Hair follicle dermal papilla cell (primary cell): Measurements from ENCODE around the gene TMEM126A. TPM values are rescaled to one million over a fixed set of nuclear protein-coding genes. Genes with fewer than 3 reads are reported as not detected.

ENCODE experiments used
- total RNA-seq: library from RNA; depleted of rRNA; stranded (reverse); fragments of >200 nt; gene quantifications from 2 replicates; pipeline ENCODE4 v1.2.3, GENCODE V29; 2012

TMEM126A gene
- 15.6 and 29.4 TPM in 2 replicates for total RNA-seq

DNA sequence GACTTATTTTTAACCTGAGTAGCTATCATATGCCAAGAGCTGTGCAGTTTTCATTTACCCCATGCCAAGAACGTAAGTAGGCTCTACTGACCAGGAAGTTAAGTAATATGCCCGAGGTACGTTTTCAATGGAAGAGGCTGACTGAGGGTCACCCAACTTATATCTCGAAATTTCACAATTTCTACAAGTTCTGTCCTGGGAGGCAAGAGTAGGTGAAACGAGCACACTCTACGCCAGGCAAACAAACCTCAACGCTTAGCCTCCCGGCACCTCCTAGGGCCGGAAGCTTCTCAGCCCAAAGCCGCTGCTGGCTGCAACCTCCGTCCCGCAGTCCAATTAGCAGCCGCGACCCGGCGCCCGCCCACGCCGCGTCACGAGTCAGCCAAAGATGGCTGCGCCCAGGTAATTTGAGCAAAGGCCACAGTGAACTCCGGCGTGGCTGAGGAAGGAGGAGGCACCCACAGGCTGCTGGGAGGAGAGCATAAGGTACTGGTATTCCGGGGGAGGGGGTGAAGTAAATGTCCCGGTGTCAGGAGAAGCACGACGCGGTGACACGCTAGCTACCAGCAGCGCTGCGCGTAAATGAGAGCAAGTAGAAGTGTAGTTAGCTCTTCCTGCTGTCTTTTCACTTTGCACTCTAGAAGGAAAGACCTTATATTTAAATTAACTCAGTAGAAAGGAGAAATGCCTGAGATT, at the start of gene TMEM126A:
TMEM126A (plus strand) TSS at position 364 of the 696 bp plus-strand sequence. CDS start 2,289 bp downstream, outside the sequence.

DNA sequence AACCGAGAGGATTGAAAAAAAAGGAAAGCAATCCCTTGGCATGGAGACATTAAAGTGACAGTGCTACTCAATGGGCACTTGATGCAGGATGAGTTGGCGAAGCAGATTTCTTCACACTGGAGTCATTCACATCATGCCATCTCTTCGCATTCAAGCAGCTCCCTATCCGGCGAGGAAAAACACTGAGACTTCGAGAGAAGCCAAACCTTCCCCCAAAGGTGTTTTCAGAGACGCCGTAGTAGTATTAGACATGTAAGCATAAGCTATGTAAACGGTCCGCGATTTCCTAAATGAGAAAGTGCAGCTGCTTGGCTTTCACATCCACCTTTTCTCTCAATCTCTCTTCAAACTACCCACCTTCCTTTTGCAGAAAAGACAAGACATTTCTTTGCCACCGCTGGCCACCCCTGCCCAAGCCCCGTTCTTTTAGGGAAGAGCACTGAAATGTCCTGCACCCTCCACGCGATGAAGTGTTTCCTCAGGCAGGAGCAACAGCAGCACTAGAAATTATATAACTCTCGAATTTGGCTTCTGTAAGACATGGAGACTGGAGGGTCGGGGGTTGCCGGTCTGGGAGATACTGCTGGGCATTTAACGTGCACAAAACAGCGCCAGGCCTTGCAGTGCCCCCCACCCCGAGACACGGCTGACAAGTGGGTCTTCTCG, 20.3 kb upstream of the TMEM126A start, which contains the start of gene DLG2:
DLG2 (minus strand) TSS at position 13 of the 666 bp plus-strand sequence.

DNA sequence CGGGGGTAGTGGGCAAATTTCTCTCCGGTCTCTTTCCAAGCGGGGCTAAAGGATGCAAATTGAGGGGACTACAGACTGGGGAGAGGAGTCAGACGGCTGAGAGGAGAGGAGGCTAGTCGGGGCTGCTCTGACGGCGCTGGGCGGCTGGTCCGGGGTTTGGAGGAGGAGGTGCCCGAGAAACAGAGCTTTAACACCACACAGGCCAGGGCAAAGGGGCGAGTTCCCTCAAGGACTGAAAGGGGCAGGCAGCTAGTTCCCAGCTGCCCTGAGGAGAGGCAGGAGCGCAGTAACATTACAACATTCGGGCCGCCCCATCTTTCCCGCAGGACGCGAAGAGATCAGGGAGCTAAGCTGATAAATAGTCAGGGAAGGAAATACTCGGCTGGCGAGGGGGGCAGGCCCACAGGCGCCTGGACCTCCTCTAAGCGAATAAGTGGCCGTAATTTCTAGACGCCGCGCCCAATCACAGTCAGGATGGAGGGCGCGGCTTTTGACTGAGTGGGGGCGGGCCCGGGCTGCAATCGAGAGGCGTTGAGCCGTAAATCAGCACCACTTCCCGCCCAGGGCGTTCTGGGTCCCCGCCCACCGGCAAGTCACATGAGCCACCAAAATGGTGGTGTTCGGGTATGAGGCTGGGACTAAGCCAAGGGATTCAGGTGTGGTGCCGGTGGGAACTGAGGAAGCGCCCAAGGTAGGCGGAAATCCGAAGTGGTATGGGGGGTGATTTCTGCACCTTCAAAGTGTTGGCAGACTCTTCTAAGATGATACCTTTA, 19.6 kb upstream of the TMEM126A start, which contains the start of gene TMEM126B:
TMEM126B (plus strand) TSS at position 596 of the 773 bp plus-strand sequence; CDS start at position 611, 15 bp downstream.

DNA sequence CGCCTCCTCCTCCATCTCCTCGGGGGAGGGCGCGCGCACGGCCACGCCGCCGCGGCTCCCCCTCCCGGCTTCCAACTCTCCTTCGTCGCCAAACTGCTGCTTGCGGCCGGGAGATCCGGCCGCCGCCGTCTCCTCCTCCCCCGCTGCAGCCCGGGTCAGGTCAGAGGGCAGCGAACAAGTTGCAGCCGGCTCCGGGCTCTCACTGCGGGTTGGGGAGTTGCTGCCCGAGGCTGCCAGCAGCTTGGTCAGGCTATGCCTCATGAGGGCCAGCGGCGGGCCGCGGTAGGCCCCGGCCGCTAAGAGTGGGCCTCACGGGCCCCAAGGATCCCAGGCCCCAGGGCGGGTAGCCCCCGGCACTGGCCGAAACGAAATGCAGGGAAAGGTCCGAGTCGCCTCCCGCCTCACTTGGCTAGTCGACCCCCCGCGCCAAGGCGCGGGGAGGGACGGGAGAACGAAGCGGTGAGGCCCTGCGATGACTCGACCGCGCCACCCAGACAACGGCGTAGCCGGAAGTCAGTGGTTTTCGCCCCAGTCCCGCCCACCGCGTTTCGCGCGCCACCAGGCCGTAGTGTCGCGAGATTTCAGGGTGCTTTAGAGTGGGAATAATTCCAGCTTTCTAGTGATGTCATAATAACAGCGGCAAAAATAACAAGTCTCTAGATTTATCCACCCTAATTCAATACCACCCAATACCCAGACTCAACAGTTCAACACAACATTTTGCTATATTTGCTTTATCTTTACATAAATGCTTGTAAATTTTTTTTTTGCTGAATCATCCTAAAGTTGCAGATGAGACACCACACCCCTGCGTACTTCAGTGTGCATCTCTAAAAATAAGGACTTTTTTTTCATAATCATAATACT, 17.1 kb downstream of the TMEM126A start, which contains the start of gene CREBZF:
CREBZF (minus strand) TSS at position 515 of the 867 bp plus-strand sequence; CDS start at position 261, 254 bp downstream.

DNA sequence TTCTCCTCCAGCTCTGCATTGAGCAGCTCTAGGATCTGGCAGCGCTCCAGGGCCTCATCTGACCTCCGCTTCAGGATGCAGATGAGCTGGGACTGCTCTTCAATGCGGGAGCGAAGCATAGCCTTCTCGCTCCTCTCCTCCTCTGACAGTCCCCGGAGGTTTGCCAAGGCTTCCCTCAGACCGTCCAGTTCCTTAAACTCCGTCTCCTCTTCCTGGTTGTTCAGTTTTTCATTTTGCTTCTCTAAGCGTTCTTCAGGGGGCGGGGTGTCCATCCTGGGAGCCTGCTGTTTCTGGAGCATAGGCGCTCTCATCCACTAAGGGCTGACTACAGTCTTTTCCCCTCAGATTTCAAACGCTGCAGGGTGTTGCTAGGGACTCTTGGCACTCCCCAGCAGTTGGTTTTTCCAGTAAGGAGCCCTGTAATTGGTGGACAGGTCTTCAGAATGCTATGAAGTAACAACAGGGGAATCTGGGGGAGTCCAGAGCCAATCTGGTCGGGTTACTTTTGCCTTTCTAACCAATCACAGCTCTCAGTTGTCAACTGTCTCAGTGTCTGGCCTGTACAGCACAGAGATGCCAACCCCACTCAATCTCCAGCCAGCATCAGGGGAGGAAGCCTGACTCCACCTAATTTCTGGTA, 38.2 kb downstream of the TMEM126A start, which contains the start of gene CCDC89:
CCDC89 (minus strand) TSS at position 376 of the 640 bp plus-strand sequence; CDS start at position 311, 65 bp downstream.

Other genes starting within 250 kb of the TMEM126A start
- gene DLG2, start 20.6 kb upstream of the TMEM126A start, total RNA-seq: 2.8 and 4.1 TPM in 2 replicates
- gene TMEM126B, start 19.4 kb upstream of the TMEM126A start, total RNA-seq: 44.5 and 51.6 TPM in 2 replicates
- gene CREBZF, start 17.2 kb downstream of the TMEM126A start, total RNA-seq: 44.1 and 53.7 TPM in 2 replicates
- gene CCDC89, start 38.2 kb downstream of the TMEM126A start, total RNA-seq: 2.6 and 3.9 TPM in 2 replicates
- gene SYTL2, start 163.2 kb downstream of the TMEM126A start, total RNA-seq: 77.7 and 106 TPM in 2 replicates
- gene CCDC83, start 207.4 kb downstream of the TMEM126A start, total RNA-seq: not detected in 2 replicates